ENCODE measurements around the gene INPP5K.

The INPP5K gene

DNA sequence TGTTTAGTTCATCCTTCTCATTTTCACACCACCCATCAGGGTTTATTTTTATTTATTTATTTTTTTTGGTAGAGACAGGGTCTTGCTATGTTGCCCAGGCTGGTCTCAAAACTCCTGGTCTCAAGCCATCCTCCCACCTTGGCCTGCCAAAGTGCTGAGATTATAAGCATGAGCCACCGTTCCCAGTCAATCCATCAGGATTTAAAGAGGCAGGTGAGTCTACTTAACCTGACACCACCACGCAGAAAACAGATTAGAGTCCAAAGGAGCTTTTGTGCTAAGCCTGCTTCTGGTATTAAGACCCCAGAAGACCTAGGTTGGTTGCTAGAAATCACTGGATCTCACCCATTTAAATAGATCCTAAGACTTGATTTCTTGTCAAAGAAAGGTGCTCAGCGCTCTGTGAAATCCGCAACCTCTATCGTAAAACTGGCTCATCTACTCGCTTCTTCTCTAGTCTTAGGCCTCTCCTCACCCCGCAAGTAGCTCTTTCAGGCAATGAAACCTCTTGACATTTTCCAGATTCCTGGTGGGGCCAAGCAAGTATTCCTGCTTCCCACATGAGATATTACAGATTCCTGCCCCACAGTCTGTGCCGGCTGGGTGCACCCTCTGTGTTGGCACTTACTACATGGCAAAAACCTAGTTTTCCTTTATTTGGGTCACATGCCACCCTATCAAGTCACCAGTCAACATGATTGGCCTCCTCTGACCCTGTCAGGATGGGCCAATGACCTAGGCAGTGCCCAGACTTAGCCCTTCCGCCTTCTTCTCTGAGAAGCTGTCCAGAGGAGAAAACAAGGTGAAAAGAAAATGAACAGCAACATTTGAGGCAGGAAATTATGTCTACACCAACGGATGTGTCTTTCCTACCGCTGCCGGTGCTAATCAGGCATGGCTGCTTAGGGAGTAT is 37.2 kb upstream of the INPP5K start:
- no peak for TF ChIP-seq CTCF (IDR thresholded peaks at IDR 0.05)

DNA sequence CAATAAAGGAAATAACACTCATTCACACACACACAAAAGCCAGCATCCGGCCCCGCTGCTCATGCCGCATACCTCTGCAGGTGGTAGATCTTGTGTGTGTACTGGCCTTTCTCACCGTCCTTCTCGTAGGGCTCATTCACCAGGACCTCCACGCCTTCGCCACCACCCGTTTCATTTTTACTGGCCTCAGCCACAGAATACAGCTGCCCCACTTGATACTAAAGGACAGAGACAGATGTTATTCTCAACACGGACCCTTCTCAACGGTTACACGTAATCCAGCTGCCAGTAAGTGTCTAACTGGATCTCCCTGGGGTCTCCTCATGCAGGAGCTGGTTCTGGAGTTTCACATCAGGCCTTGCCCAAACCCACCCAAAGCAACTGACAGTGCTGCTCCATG is 36.5 kb upstream of the INPP5K start:
- TF ChIP-seq CTCF (IDR thresholded peaks at IDR 0.05), result no peak

- TF ChIP-seq CTCF (IDR thresholded peaks at IDR 0.05), result no peak
Measured at GRCh38 chr17:1551741-1552140, 35.3 kb upstream of the INPP5K start.

GRCh38 chr17:1548032-1548431 is 31.6 kb upstream of the INPP5K start:
- TF ChIP-seq CTCF (IDR thresholded peaks at IDR 0.05), result no peak

GRCh38 chr17:1546292-1546922 is 30.0 kb upstream of the INPP5K start:
- TF ChIP-seq CTCF (IDR thresholded peaks at IDR 0.05), result no peak

- no peak for TF ChIP-seq CTCF (IDR thresholded peaks at IDR 0.05)
Measured at GRCh38 chr17:1545618-1546017, 29.2 kb upstream of the INPP5K start.

DNA sequence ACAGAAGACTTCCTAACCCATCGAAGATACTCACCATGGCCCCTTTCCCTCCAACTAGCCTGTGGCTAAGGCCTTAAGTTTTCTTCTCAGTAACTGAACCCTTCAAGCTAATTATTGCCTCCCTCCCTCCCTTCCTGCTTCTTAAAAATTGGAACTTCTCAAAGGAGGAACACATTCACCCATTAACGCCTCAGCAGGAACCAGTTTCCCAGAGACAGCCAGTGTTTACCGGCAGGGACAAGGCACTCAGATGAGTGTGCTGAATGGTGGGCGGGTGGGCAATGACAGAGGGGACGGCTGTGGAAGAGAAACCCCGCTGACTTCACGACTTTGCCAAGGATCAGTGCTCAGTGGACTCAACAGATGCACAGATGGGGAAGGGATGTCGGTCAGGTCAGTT is 25.9 kb upstream of the INPP5K start:
- no peak for TF ChIP-seq CTCF (IDR thresholded peaks at IDR 0.05)
